ENCODE results near the gene P4HA2.

P4HA2 gene

DNA sequence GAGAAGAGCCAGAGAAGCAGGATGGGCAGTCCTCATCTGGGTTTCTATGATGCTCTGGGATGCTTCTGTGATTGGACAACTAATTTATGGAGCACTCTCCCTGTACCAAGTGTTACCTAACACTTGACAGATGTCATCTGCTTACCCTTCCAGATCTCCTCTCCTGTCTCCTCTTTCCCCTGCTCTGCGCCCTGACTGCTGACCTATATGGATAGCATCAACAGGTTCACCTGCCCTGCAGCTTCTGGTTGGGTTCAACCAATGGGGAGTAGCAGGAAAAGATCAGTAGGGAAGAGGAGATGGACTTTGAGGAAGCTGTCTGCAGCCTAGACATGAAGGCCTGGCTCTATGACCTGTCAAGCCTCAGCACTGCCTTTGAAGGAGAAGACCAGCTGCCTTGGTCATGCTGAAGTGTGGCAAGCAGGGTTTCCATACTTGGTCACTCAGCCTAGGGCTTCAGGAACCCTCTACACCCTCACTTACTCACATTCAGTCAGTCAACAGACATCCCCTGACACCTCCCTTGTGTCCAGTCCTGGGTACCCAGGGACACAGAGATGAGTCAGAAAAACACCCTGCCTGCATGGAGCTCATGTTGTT is 11.3 kb upstream of the P4HA2 start:
- peaks cover under 1% of the 10 kb centered on the region for H3K9me3 Mint-ChIP-seq
- H3K4me3 Mint-ChIP-seq: no peak overlapping the region
- H3K36me3 Mint-ChIP-seq: no peaks in the 10 kb centered on the region
- no peak overlapping the region for H3K27ac Mint-ChIP-seq
- H3K4me1 Mint-ChIP-seq: no peaks in the 10 kb centered on the region
- peaks cover 4% of the 10 kb centered on the region for H3K27me3 Mint-ChIP-seq

- H3K27ac Mint-ChIP-seq: peak overlapping the region; percentile 18
- no peaks in the 10 kb centered on the region for H3K4me1 Mint-ChIP-seq
- no peak overlapping the region for H3K4me3 Mint-ChIP-seq
- no peaks in the 10 kb centered on the region for H3K9me3 Mint-ChIP-seq
- H3K27me3 Mint-ChIP-seq: peaks cover 3% of the 10 kb centered on the region
- H3K36me3 Mint-ChIP-seq: no peaks in the 10 kb centered on the region
Measured at GRCh38 chr5:132238169-132238744, 10.6 kb upstream of the P4HA2 start.

GRCh38 chr5:132237670-132238069 is 10.0 kb upstream of the P4HA2 start:
- Mint-ChIP-seq H3K27ac (no peak overlapping the region), H3K36me3 (no peaks in the 10 kb centered on the region), H3K9me3 (no peaks in the 10 kb centered on the region), H3K4me3 (no peak overlapping the region), H3K4me1 (no peaks in the 10 kb centered on the region), H3K27me3 (no peaks in the 10 kb centered on the region)

DNA sequence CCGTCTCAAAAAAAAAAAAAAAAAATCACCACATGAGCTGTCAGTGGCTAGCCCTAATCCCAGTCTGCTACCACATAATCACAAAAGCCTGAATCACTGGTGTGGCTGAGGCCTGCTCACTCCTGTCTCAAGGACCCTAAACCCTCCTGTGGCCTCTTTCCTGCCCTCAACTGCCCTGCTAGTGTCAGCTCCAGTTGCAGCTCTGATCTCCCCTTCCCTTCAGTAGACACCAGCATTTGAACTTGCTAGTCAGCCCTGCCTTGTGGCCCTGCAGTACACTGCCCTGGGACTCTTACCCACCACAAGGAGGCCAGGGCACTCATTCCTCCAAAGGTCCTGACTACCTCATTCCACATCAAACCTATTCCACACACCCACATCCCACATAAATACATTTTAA is 9.5 kb upstream of the P4HA2 start:
- no peak overlapping the region for H3K27ac Mint-ChIP-seq
- H3K4me3 Mint-ChIP-seq: no peak overlapping the region
- H3K9me3 Mint-ChIP-seq: no peaks in the 10 kb centered on the region
- no peaks in the 10 kb centered on the region for H3K4me1 Mint-ChIP-seq
- no peaks in the 10 kb centered on the region for H3K27me3 Mint-ChIP-seq
- H3K36me3 Mint-ChIP-seq: no peaks in the 10 kb centered on the region

DNA sequence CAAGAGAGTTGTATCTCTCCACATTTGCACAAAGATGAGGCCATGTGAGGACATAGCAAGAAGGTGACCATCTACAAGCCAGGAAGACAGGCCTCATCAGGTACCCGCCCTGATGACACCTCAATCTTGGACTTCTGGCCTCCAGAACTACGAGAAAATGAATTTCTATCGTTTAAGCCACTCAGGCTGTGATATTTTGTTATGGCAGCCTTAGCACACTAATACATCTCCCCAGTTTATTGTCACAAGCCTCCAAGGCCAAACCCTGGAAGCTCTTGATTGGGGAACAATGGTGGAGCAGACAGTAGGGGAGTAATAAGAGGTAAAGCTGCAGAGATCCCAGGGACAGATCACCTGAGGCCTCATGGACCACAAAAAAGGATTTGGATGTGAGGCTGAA is 7.7 kb upstream of the P4HA2 start:
- H3K9me3 Mint-ChIP-seq: no peaks in the 10 kb centered on the region
- H3K4me3 Mint-ChIP-seq: no peak overlapping the region
- no peak overlapping the region for H3K27ac Mint-ChIP-seq
- H3K27me3 Mint-ChIP-seq: no peaks in the 10 kb centered on the region
- no peaks in the 10 kb centered on the region for H3K4me1 Mint-ChIP-seq
- no peaks in the 10 kb centered on the region for H3K36me3 Mint-ChIP-seq

DNA sequence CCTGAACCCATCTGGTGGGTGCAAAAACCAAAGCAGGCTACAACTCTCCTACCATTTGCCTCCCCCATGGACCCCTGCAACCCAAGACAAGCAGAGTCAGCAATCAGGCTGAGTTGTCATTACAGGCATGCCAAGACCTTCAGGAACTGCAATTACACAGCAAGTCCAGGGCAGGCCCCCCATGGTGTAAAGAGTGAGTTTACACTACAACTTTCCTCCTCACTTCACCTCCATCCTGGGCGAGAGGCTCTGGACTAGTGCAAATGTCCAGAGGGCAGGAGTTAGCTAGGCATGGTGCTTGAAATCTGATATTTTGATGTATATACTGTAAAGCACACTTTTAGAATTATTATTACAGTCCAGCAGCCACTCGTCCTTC is 7.0 kb upstream of the P4HA2 start:
- Mint-ChIP-seq H3K27ac (no peak overlapping the region), H3K4me1 (no peaks in the 10 kb centered on the region), H3K9me3 (no peaks in the 10 kb centered on the region), H3K4me3 (no peak overlapping the region), H3K36me3 (no peaks in the 10 kb centered on the region), H3K27me3 (peaks cover 5% of the 10 kb centered on the region)

DNA sequence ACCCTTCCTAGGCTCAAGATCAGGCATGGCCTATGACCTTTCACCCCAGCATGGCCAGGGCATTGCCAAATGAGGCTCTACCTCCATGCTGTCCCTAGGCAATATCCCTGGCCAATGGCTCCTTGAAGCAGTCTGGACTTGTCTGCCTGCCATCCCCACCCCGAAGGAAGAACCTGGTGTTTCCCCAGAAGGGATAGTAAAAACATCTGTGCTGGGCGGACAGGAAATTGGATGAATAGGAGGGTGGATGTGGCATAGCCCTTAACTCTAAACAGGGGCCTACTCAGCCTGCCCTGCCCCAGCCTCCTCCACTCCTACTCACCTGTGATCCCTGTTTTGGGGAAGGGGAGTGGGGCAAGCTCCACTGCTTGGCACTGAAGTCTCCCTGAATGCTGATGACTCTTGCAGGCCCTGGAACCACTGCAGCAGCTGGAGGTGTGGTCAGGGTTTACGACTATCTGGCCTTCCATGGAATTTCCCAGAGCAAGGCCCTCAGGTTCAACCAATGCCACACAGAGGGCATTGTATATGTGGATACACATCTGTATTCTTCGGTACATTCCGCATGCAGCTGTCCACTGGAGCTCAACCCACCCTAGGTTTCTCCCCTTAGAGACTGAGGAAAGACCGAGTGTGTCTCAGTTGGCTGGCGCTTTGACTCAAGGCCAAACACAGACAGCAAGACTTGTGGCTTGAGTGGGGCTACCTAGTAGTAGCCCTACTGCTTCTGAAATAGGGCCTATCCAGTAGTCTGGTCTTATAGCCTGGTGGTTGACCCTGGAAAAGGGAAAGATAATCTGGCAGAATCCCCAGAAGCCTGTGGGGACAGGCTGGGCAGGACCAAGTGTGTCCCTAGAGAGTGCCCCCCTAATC is 6.4 kb upstream of the P4HA2 start:
- no peaks in the 10 kb centered on the region for H3K36me3 Mint-ChIP-seq
- peaks cover under 1% of the 10 kb centered on the region for H3K4me1 Mint-ChIP-seq
- H3K4me3 Mint-ChIP-seq: no peak overlapping the region
- no peaks in the 10 kb centered on the region for H3K9me3 Mint-ChIP-seq
- peaks cover 11% of the 10 kb centered on the region for H3K27me3 Mint-ChIP-seq
- H3K27ac Mint-ChIP-seq: no peak overlapping the region

GRCh38 chr5:132233081-132233480 is 5.4 kb upstream of the P4HA2 start:
- no peaks in the 10 kb centered on the region for H3K9me3 Mint-ChIP-seq
- peaks cover 4% of the 10 kb centered on the region for H3K4me1 Mint-ChIP-seq
- no peaks in the 10 kb centered on the region for H3K36me3 Mint-ChIP-seq
- no peak overlapping the region for H3K27ac Mint-ChIP-seq
- peaks cover 13% of the 10 kb centered on the region for H3K27me3 Mint-ChIP-seq
- H3K4me3 Mint-ChIP-seq: no peak overlapping the region

- Mint-ChIP-seq H3K4me1 (peaks cover 4% of the 10 kb centered on the region), H3K36me3 (no peaks in the 10 kb centered on the region), H3K4me3 (no peak overlapping the region), H3K9me3 (no peaks in the 10 kb centered on the region), H3K27me3 (peaks cover 13% of the 10 kb centered on the region), H3K27ac (no peak overlapping the region)
Measured at GRCh38 chr5:132232465-132232864, 4.8 kb upstream of the P4HA2 start.

DNA sequence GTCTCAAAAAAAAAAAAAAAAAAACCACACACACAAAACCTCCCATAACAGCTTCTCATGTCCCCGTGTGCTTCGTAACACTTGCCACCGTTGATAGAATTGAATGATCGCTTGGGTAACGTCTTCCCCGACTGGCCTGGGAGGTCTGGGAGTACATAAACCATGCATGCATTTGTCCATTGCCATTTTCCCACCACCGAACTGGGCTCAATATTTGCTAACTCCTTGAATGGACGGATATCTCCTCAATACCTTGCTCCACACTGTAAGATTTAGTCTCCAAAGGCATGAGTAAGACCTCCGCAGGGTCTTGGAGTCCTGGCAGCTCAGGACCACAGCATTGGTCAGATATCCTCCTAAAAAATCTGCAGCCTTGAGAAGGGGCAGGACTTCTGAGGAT is 3.2 kb upstream of the P4HA2 start:
- no peaks in the 10 kb centered on the region for H3K36me3 Mint-ChIP-seq
- peaks cover 8% of the 10 kb centered on the region for H3K4me1 Mint-ChIP-seq
- H3K4me3 Mint-ChIP-seq: no peak overlapping the region
- H3K27ac Mint-ChIP-seq: no peak overlapping the region
- peaks cover 19% of the 10 kb centered on the region for H3K27me3 Mint-ChIP-seq
- H3K9me3 Mint-ChIP-seq: no peaks in the 10 kb centered on the region

GRCh38 chr5:132229236-132229635 is 1.6 kb upstream of the P4HA2 start:
- no peaks in the 10 kb centered on the region for H3K36me3 Mint-ChIP-seq
- H3K27ac Mint-ChIP-seq: no peak overlapping the region
- peak overlapping the region; percentile 71 for H3K4me3 Mint-ChIP-seq
- H3K4me1 Mint-ChIP-seq: peaks cover 14% of the 10 kb centered on the region
- peaks cover 23% of the 10 kb centered on the region for H3K27me3 Mint-ChIP-seq
- no peaks in the 10 kb centered on the region for H3K9me3 Mint-ChIP-seq

DNA sequence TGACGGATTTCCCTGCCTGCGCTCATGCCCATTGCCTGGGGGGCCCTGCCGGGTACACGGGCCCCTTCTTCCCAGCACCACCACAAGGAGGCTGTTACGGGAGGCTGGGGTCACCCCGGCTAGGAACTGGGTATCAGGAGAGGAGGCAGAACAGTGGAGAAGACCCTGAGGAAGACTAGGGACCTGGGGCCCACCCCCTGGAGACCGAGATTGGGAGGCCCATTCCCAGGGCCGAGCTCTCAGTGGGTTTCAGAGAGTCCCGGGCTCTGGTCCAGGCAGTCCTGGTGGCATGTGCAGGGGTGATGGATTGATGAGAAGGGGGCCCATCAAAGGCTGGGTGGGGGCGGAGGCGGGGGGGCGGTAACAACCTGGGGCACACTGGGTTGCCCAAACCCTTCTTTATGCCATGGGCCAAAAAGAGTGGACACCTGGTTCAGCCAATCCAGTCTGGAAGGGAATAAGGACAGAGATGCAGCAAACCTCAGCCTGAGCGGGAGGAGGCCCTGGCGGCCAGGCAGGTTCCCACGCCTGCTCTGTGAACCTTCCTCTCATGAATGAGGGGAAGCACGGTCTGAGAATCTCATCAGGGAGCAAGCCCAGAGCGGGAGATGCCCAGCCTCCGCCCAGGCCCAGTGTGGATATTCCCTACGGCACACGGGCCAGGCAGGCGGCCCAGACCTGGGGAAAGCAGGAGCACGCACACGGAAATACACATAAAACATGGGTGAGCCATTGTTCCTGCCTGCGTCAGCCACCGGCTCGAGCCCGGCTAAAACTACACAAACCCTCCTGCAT is 785 bp upstream of the P4HA2 start:
- Mint-ChIP-seq H3K36me3 (no peaks in the 10 kb centered on the region), H3K9me3 (no peaks in the 10 kb centered on the region), H3K4me1 (peaks cover 14% of the 10 kb centered on the region), H3K4me3 (peak overlapping the region; percentile 71), H3K27me3 (peaks cover 23% of the 10 kb centered on the region), H3K27ac (no peak overlapping the region)

- Mint-ChIP-seq H3K36me3 (no peaks in the 10 kb centered on the region), H3K27ac (no peak overlapping the region), H3K4me1 (peaks cover 14% of the 10 kb centered on the region), H3K27me3 (peaks cover 23% of the 10 kb centered on the region), H3K9me3 (no peaks in the 10 kb centered on the region), H3K4me3 (no peak overlapping the region)
Measured at GRCh38 chr5:132227235-132227484, 493 bp downstream of the P4HA2 start.

DNA sequence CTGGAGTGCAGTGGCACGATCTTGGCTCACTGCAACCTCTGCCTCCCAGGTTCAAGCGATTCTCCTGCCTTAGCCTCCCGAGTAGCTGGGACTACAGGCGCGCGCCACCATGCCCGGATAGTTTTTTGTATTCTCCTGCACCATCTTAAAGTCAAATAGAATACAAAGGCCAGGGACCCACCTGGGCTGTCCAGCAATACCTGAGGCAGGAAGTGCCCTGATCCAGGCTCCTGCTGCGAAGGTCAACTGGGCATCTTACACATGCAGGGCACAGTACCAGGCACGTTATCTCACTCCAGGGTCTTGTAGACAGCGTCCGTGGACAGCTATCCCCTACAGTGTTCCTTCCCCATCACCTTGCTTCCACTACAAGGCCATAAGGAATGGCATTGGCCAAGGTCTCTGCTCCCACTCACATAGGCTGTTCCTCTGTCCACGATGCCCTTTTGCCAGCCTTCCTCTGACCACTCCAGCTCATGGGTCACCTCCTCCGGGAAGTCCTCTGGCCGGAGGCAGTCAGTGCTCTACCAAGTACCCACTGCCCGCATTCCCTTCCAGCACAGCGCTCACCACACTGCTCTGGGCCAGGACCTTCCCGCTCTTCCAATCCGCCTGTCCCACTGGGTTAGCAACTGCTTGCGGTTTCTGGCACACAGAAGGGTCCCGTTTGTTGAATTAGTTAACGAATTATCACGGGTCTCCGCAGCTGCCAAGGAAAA is 978 bp downstream of the P4HA2 start:
- Mint-ChIP-seq H3K4me1 (peaks cover 14% of the 10 kb centered on the region), H3K36me3 (no peaks in the 10 kb centered on the region), H3K9me3 (no peaks in the 10 kb centered on the region), H3K27me3 (peaks cover 23% of the 10 kb centered on the region), H3K27ac (no peak overlapping the region), H3K4me3 (no peak overlapping the region)

DNA sequence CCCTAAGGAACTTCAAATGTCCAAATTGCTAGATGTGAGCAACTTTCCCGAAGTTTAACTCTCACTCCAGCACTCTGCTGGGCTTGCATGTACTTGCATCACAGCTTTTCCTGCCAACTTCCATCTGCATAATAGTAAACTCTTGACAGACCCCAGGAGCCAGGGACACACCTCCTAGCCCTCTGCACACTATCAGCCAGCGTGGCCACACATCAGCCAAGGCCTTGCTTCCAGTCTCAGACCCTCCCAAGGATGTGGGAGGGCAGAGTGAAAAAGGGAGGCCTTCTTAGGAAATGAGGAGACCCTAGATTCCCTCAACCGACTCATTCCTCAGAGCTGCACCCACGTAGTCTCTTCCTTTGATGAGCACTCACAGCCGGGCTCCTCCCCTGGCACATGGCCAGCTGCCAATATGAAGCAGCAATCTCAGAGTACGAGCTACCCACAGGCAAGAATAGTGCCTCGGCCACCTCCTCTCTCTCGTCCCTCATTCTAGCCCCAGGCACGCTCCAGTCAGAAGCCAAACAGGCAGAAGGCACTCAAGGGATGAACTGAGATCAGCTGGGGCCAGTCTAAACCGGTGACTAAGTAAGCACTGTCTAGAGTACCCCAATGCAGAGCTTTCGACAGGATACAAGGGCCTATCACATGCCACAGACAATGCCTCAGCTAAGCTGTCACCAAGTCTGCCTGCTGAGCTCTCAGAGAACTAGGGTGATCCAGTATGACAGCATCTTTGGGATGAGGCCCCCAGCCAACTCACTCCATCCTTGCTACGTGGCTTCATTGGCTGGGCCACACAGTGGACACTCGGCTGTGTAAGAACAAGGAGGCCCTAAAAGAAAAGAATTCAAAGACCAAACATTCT is 2.3 kb downstream of the P4HA2 start:
- Mint-ChIP-seq H3K9me3 (no peaks in the 10 kb centered on the region), H3K27me3 (peaks cover 23% of the 10 kb centered on the region), H3K4me3 (peak overlapping the region; percentile 0), H3K27ac (no peak overlapping the region), H3K4me1 (peaks cover 14% of the 10 kb centered on the region), H3K36me3 (no peaks in the 10 kb centered on the region)
